ENCODE measurements around the gene MIOX. TPM values are rescaled to one million over a fixed set of nuclear protein-coding genes. Genes with fewer than 3 reads are reported as not detected.

Gene MIOX
- total RNA-seq, 2 donors from 2014 or later: not detected

- Histone ChIP-seq H3K36me3 (ENCODE audit: control insufficient read depth, insufficient read depth, low read length) (peaks cover 44% of the 10 kb centered on the region), H3K9ac (ENCODE audit: extremely low read depth, low read length, poor library complexity, severe bottlenecking) (no peak overlapping the region), H3K4me3 (ENCODE audit: low read length) (no peak overlapping the region), H3K4me1 (ENCODE audit: control insufficient read depth, insufficient read depth, low read length) (no peaks in the 10 kb centered on the region), H3K9me3 (ENCODE audit: control insufficient read depth, low read length) (no peaks in the 10 kb centered on the region), H3K27me3 (ENCODE audit: control insufficient read depth, insufficient read depth, low read length, poor library complexity, severe bottlenecking) (no peaks in the 10 kb centered on the region), H3K27ac (ENCODE audit: low read depth, low read length) (no peak overlapping the region)
- DNase-seq: no peak
- H3K4me1 Mint-ChIP-seq: no peaks in the 10 kb centered on the region
- 95 to 96% methylated on average over 22 to 28 of the region's 28 CpGs for WGBS, 2 experiments (ENCODE audit: insufficient coverage in 1 of 2, insufficient read length in 1 of 2)
- H3K9me3 Mint-ChIP-seq: no peaks in the 10 kb centered on the region
- H3K36me3 Mint-ChIP-seq (ENCODE audit: low read depth): peaks cover 48% of the 10 kb centered on the region
- no peaks in the 10 kb centered on the region for H3K27me3 Mint-ChIP-seq (ENCODE audit: insufficient read depth)
- H3K4me3 Mint-ChIP-seq: no peak overlapping the region
- H3K27ac Mint-ChIP-seq: no peak overlapping the region
- TF ChIP-seq CTCF (conservative IDR thresholded peaks at IDR 0.05): no peak
These were observed 23.3 kb upstream of the MIOX start for GRCh38 chr22:50463188-50463900.

GRCh38 chr22:50464451-50464850 lies 22.2 kb upstream of the MIOX start:
- no peak for TF ChIP-seq CTCF (conservative IDR thresholded peaks at IDR 0.05)
- H3K4me1 ChIP-seq (ENCODE audit: control insufficient read depth, insufficient read depth, low read length): no peaks in the 10 kb centered on the region
- no peak for DNase-seq
- WGBS, 2 experiments (ENCODE audit: insufficient coverage in 1 of 2, insufficient read length in 1 of 2): 91 to 95% methylated on average over 13 to 24 of the region's 24 CpGs
- no peak overlapping the region for H3K4me3 ChIP-seq (ENCODE audit: low read length)
- H3K4me3 Mint-ChIP-seq: no peak overlapping the region
- no peaks in the 10 kb centered on the region for H3K27me3 Mint-ChIP-seq (ENCODE audit: insufficient read depth)
- no peak overlapping the region for H3K27ac ChIP-seq (ENCODE audit: low read depth, low read length)
- H3K36me3 Mint-ChIP-seq (ENCODE audit: low read depth): peaks cover 42% of the 10 kb centered on the region
- no peaks in the 10 kb centered on the region for H3K9me3 ChIP-seq (ENCODE audit: control insufficient read depth, low read length)
- H3K9me3 Mint-ChIP-seq: no peaks in the 10 kb centered on the region
- H3K27me3 ChIP-seq (ENCODE audit: control insufficient read depth, insufficient read depth, low read length, poor library complexity, severe bottlenecking): no peaks in the 10 kb centered on the region
- no peaks in the 10 kb centered on the region for H3K4me1 Mint-ChIP-seq
- H3K36me3 ChIP-seq (ENCODE audit: control insufficient read depth, insufficient read depth, low read length): peaks cover 47% of the 10 kb centered on the region
- no peak overlapping the region for H3K27ac Mint-ChIP-seq
- H3K9ac ChIP-seq (ENCODE audit: extremely low read depth, low read length, poor library complexity, severe bottlenecking): no peak overlapping the region

- no peak for DNase-seq
- no peaks in the 10 kb centered on the region for H3K9me3 ChIP-seq (ENCODE audit: control insufficient read depth, low read length)
- peaks cover 3% of the 10 kb centered on the region for H3K4me1 Mint-ChIP-seq
- H3K27me3 ChIP-seq (ENCODE audit: control insufficient read depth, insufficient read depth, low read length, poor library complexity, severe bottlenecking): no peaks in the 10 kb centered on the region
- H3K27ac Mint-ChIP-seq: no peak overlapping the region
- 94 to 95% methylated on average over 12 to 30 of the region's 30 CpGs for WGBS, 2 experiments (ENCODE audit: insufficient coverage in 1 of 2, insufficient read length in 1 of 2)
- H3K27ac ChIP-seq (ENCODE audit: low read depth, low read length): no peak overlapping the region
- no peaks in the 10 kb centered on the region for H3K27me3 Mint-ChIP-seq (ENCODE audit: insufficient read depth)
- peaks cover 41% of the 10 kb centered on the region for H3K36me3 ChIP-seq (ENCODE audit: control insufficient read depth, insufficient read depth, low read length)
- H3K9ac ChIP-seq (ENCODE audit: extremely low read depth, low read length, poor library complexity, severe bottlenecking): no peak overlapping the region
- H3K4me3 Mint-ChIP-seq: no peak overlapping the region
- no peaks in the 10 kb centered on the region for H3K9me3 Mint-ChIP-seq
- peaks cover 40% of the 10 kb centered on the region for H3K36me3 Mint-ChIP-seq (ENCODE audit: low read depth)
- H3K4me1 ChIP-seq (ENCODE audit: control insufficient read depth, insufficient read depth, low read length): peaks cover 2% of the 10 kb centered on the region
- H3K4me3 ChIP-seq (ENCODE audit: low read length): no peak overlapping the region
- no peak for TF ChIP-seq CTCF (conservative IDR thresholded peaks at IDR 0.05)
These were observed 21.4 kb upstream of the MIOX start for GRCh38 chr22:50465066-50465930.

Data from endodermal cell (in vitro differentiated cells).